Measurements from ENCODE around the gene MYBPHL. TPM values are rescaled to one million over a fixed set of nuclear protein-coding genes. Genes with fewer than 3 reads are reported as not detected.
A peak's percentile ranks its signal among the peaks of the same experiment; 100 is the strongest.

Gene MYBPHL
- total and polyA plus RNA-seq, 2 of the 13 experiments (the other 11 are each of a cell fraction or from before 2014, with no cell fraction given): 3.7 to 3.8 TPM

DNA sequence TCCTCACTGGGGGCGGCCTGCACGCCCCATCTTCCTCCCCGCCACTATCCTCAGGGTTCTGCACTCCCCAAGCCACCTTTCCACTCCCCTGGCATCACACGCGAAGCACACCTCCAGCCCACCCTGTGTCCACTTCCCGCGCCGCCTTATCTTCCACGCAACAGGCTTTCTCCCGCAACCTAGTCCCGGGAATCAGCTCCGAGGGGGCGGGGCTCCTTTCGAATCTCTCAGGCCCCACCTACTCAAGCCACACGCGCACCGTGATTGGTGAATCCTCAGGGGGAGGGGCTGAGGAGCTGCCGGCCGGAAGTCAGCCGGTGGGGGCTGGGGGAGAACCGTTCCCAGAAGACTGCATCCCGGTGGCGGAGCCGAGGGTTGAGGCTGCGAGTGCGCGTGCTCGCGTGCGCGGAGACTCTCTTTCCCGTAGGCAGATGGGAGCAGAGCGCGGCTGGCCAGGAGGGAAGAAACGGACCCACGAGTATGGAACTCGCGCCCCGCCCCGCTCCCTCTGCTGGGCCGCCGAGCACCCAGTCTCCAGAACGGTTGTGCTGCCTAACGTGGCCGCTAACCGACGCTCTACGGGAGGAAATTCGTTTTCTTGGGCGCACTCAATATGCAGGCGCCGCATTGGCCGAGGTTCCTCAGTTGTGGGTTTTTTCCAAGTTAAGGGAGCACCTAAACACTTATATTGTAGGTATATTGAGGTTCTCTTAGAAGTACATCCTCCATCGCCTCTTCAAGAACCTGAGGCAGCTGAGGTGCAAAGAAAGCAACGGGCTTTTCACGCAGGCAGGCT is 23.7 kb downstream of the MYBPHL start, which contains the start of gene PSRC1 (continued):
- no peak for TF ChIP-seq TEF (CRISPR knock-in tag; IDR thresholded peaks at IDR 0.05)
- no peak for TF ChIP-seq ZNF251 (CRISPR knock-in tag; IDR thresholded peaks at IDR 0.05)
- TF ChIP-seq ZNF616 (CRISPR knock-in tag; IDR thresholded peaks at IDR 0.05; ENCODE audit: low read depth): no peak
- no peak for TF ChIP-seq CREB1 (IDR thresholded peaks at IDR 0.05)
- TF ChIP-seq CREB1 (CRISPR knock-in tag; IDR thresholded peaks at IDR 0.05): no peak
- no peak for TF ChIP-seq ZNF496 (CRISPR knock-in tag; IDR thresholded peaks at IDR 0.05; ENCODE audit: insufficient replicate concordance)
- no peak for TF ChIP-seq RORA (CRISPR knock-in tag; IDR thresholded peaks at IDR 0.05)
- peak; percentile 72; the same call in 1 of the 2 replicates for TF ChIP-seq HIVEP1 (CRISPR knock-in tag; IDR thresholded peaks at IDR 0.05)
- no peak for TF ChIP-seq ZFP36L2 (CRISPR knock-in tag; IDR thresholded peaks at IDR 0.05)
- peak; percentile 52; the same call in 1 of the 2 replicates for TF ChIP-seq ZNF547 (CRISPR knock-in tag; IDR thresholded peaks at IDR 0.05)
- TF ChIP-seq, protein P1, sequence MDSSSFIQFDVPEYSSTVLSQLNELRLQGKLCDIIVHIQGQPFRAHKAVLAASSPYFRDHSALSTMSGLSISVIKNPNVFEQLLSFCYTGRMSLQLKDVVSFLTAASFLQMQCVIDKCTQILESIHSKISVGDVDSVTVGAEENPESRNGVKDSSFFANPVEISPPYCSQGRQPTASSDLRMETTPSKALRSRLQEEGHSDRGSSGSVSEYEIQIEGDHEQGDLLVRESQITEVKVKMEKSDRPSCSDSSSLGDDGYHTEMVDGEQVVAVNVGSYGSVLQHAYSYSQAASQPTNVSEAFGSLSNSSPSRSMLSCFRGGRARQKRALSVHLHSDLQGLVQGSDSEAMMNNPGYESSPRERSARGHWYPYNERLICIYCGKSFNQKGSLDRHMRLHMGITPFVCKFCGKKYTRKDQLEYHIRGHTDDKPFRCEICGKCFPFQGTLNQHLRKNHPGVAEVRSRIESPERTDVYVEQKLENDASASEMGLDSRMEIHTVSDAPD (CRISPR knock-in tag; IDR thresholded peaks at IDR 0.05): no peak
- no peak for TF ChIP-seq RFX1 (IDR thresholded peaks at IDR 0.05)
- TF ChIP-seq ZMYM3 (CRISPR knock-in tag; IDR thresholded peaks at IDR 0.05): peak; percentile 32; the same call in 1 of the 2 replicates
- no peak for TF ChIP-seq GTF2F1 (IDR thresholded peaks at IDR 0.05; ENCODE audit: low read length)
- no peak for TF ChIP-seq ZNF12 (CRISPR knock-in tag; IDR thresholded peaks at IDR 0.05)
- TF ChIP-seq HHEX (CRISPR knock-in tag; IDR thresholded peaks at IDR 0.05): no peak
- TF ChIP-seq ZNF577 (CRISPR knock-in tag; IDR thresholded peaks at IDR 0.05; ENCODE audit: borderline replicate concordance, low read depth): no peak
- TF ChIP-seq, protein P2, sequence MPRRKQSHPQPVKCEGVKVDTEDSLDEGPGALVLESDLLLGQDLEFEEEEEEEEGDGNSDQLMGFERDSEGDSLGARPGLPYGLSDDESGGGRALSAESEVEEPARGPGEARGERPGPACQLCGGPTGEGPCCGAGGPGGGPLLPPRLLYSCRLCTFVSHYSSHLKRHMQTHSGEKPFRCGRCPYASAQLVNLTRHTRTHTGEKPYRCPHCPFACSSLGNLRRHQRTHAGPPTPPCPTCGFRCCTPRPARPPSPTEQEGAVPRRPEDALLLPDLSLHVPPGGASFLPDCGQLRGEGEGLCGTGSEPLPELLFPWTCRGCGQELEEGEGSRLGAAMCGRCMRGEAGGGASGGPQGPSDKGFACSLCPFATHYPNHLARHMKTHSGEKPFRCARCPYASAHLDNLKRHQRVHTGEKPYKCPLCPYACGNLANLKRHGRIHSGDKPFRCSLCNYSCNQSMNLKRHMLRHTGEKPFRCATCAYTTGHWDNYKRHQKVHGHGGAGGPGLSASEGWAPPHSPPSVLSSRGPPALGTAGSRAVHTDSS (CRISPR knock-in tag; conservative IDR thresholded peaks at IDR 0.05): no peak
- TF ChIP-seq ZNF878 (CRISPR knock-in tag; IDR thresholded peaks at IDR 0.05): peak; percentile 75; the same call in 1 of the 2 replicates
- TF ChIP-seq SOX6 (IDR thresholded peaks at IDR 0.05): no peak
- TF ChIP-seq SOX6 (CRISPR knock-in tag; IDR thresholded peaks at IDR 0.05): peak; percentile 71
- TF ChIP-seq SRSF4 (IDR thresholded peaks at IDR 0.05; ENCODE audit: low read depth, low read length, poor library complexity, severe bottlenecking): no peak
- TF ChIP-seq, protein P3, sequence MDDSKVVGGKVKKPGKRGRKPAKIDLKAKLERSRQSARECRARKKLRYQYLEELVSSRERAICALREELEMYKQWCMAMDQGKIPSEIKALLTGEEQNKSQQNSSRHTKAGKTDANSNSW (CRISPR knock-in tag; IDR thresholded peaks at IDR 0.05; ENCODE audit: borderline replicate concordance): no peak
- TF ChIP-seq ZBTB37 (CRISPR knock-in tag; IDR thresholded peaks at IDR 0.05): no peak
- TF ChIP-seq ZKSCAN8 (CRISPR knock-in tag; IDR thresholded peaks at IDR 0.05; ENCODE audit: borderline replicate concordance): 0 out of 2 replicates have a peak, but pooled peaks have one; percentile 68
- no peak for TF ChIP-seq ZNF337 (CRISPR knock-in tag; IDR thresholded peaks at IDR 0.05; ENCODE audit: borderline replicate concordance, low read depth)
- TF ChIP-seq NR2C2 (CRISPR knock-in tag; IDR thresholded peaks at IDR 0.05; ENCODE audit: borderline replicate concordance): peak; percentile 55; the same call in 1 of the 2 replicates
